OCI-LY3 (cell line): ENCODE measurements around the gene PI4K2B.

Experiments used
- H2AFZ ChIP-seq: fragments of 200-600, 300-600 bp; shearing (Covaris generic); 2 replicates; pipeline ENCODE4 v1.6.0; 2014; ENCODE audit warnings: antibody characterized with exemption, low read depth, low read length
- H3K27ac ChIP-seq: fragments of 200-600, 300-600 bp; sonication (generic); 2 replicates; pipeline ENCODE4 v1.5.1; 2014; ENCODE audit warnings: mild to moderate bottlenecking, low read length, moderate library complexity, mixed read lengths
- H3K27me3 ChIP-seq: fragments of 200-600, 300-600 bp; sonication (generic); 2 replicates; pipeline ENCODE4 v1.6.1; 2014; ENCODE audit warnings: low read depth, low read length, mixed read lengths
- H3K36me3 ChIP-seq: fragments of 200-600, 300-600 bp; sonication (generic); replicated peaks from 2 replicates; pipeline ENCODE3; 2014; ENCODE audit warnings: low read depth, low read length, mixed read lengths
- H3K4me1 ChIP-seq: fragments of 300-600, 200-600 bp; sonication (generic); 2 replicates; pipeline ENCODE4 v1.6.1; 2014; ENCODE audit warnings: low read length, mixed read lengths
- H3K4me2 ChIP-seq: fragments of 200-600, 300-600 bp; sonication (generic); 2 replicates; pipeline ENCODE4 v1.6.1; 2014; ENCODE audit warnings: low read length, mixed read lengths
- H3K4me3 ChIP-seq: fragments of 300-600, 200-600 bp; sonication (generic); 2 replicates; pipeline ENCODE4 v1.5.1; 2014; ENCODE audit warnings: antibody characterized with exemption, mild to moderate bottlenecking, low read length, moderate library complexity
- H3K79me2 ChIP-seq: fragments of 300-600, 200-600 bp; shearing (Covaris generic); 2 replicates; pipeline ENCODE4 v1.6.1; 2014; ENCODE audit warnings: mild to moderate bottlenecking, low read length, mixed read lengths
- H3K9ac ChIP-seq: fragments of 300-600, 200-600 bp; shearing (Covaris generic); 2 replicates; pipeline ENCODE4 v1.6.0; 2014; ENCODE audit warnings: mild to moderate bottlenecking, low read length, moderate library complexity
- H3K9me3 ChIP-seq: fragments of 200-600, 300-600 bp; shearing (Covaris generic); 2 replicates; pipeline ENCODE4 v1.6.1; 2014; ENCODE audit warnings: low read length, mixed read lengths; ENCODE audit not compliant: insufficient read depth
- H4K20me1 ChIP-seq: fragments of 200-600, 300-600 bp; sonication (generic); 2 replicates; pipeline ENCODE4 v1.6.1; 2016; ENCODE audit warnings: low read length, mixed read lengths; ENCODE audit not compliant: insufficient read depth
- CTCF ChIP-seq: fragments of 200-600, 300-600 bp; sonication (generic); IDR thresholded peaks from 2 replicates; pipeline ENCODE4 v1.5.1; 2014; ENCODE audit warnings: antibody characterized with exemption, low read length, low read depth
- EZH2phosphoT487 ChIP-seq: fragments of 200-600 bp; shearing (Covaris generic); IDR thresholded peaks from 2 replicates; pipeline ENCODE4 v1.6.1; 2018; ENCODE audit warnings: antibody characterized with exemption, mixed run types, low read depth

The PI4K2B gene

DNA sequence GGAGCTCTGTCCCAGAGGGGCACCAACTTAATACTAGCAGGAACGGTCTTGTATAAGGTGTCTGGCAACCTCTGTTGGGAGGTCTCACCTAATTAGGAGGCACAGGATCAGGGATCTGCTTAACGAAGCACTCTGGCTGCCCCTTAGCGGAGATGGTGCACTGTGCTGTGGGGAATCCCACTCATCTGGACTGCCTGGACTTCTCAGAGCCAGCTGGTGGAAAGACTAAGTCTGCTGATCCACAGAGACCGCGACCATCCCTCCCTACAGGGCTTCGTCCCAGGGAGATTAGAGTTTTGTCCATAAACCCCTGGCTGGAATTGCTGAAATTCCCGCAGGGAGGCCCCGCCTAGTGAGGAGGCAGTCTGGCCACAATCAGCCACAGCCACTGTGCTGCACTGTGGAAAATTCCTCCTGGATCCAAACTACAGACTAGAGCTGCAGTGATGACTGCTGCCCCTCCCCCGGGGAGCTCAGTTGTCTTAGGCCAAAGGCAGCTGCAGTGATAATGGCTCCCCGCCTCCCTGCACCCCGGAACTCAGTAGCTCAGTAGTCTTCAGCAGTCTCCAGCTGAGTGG lies 56.7 kb downstream of the PI4K2B start:
- Histone ChIP-seq H3K4me3 (no peak overlapping the region), H4K20me1 (no peaks in the 10 kb centered on the region), H2AFZ (no peak overlapping the region), H3K4me1 (no peaks in the 10 kb centered on the region), H3K27ac (no peak overlapping the region), H3K27me3 (no peaks in the 10 kb centered on the region), H3K9ac (no peak overlapping the region), H3K4me2 (no peak overlapping the region), H3K9me3 (no peaks in the 10 kb centered on the region), H3K36me3 (no peaks in the 10 kb centered on the region), H3K79me2 (no peaks in the 10 kb centered on the region)
- no peak for TF ChIP-seq CTCF
- no peak for TF ChIP-seq EZH2phosphoT487

DNA sequence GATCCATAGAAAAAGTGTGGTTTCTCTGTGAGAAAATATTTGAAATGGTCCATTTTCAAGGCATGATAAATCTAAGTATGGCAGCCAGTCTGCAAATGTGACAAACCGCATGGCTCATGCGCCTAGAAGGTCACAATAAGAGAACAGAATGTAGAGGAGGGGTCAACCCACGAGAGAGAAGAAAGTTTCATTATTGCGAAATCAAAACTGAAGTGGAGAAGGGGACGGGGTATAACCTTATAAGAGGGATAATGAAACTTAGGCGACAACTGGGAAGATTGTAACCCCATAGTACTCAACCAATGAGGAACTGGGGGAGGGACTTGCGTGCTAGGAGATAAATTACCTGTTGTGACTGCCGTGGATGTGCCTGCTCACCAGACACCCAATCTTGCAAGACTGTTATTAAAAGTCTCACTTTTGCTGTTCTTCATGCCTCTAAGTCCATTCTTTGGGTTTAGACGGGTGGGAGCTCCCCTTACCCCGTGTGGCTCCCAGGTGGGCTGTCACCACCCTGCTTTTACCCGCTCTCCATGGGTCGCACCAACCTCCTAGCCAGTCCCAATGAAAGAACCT lies 57.4 kb downstream of the PI4K2B start:
- H3K27ac ChIP-seq: no peak overlapping the region
- no peaks in the 10 kb centered on the region for H3K79me2 ChIP-seq
- no peaks in the 10 kb centered on the region for H3K27me3 ChIP-seq
- no peak for TF ChIP-seq EZH2phosphoT487
- no peak for TF ChIP-seq CTCF
- H3K36me3 ChIP-seq: no peaks in the 10 kb centered on the region
- no peak overlapping the region for H3K9ac ChIP-seq
- H4K20me1 ChIP-seq: no peaks in the 10 kb centered on the region
- H3K9me3 ChIP-seq: no peaks in the 10 kb centered on the region
- no peak overlapping the region for H3K4me3 ChIP-seq
- H3K4me1 ChIP-seq: no peaks in the 10 kb centered on the region
- H2AFZ ChIP-seq: no peak overlapping the region
- H3K4me2 ChIP-seq: no peak overlapping the region

GRCh38 chr4:25297528-25298242 lies 63.9 kb downstream of the PI4K2B start:
- Histone ChIP-seq H3K79me2 (no peaks in the 10 kb centered on the region), H4K20me1 (no peaks in the 10 kb centered on the region), H3K27me3 (no peaks in the 10 kb centered on the region), H3K4me1 (peaks cover 6% of the 10 kb centered on the region; the same call in 1 of the 2 replicates), H3K9me3 (no peaks in the 10 kb centered on the region), H3K36me3 (no peaks in the 10 kb centered on the region), H3K27ac (no peak overlapping the region), H3K4me3 (no peak overlapping the region), H2AFZ (no peak overlapping the region), H3K4me2 (no peak overlapping the region), H3K9ac (no peak overlapping the region)
- TF ChIP-seq CTCF: no peak
- TF ChIP-seq EZH2phosphoT487: no peak

DNA sequence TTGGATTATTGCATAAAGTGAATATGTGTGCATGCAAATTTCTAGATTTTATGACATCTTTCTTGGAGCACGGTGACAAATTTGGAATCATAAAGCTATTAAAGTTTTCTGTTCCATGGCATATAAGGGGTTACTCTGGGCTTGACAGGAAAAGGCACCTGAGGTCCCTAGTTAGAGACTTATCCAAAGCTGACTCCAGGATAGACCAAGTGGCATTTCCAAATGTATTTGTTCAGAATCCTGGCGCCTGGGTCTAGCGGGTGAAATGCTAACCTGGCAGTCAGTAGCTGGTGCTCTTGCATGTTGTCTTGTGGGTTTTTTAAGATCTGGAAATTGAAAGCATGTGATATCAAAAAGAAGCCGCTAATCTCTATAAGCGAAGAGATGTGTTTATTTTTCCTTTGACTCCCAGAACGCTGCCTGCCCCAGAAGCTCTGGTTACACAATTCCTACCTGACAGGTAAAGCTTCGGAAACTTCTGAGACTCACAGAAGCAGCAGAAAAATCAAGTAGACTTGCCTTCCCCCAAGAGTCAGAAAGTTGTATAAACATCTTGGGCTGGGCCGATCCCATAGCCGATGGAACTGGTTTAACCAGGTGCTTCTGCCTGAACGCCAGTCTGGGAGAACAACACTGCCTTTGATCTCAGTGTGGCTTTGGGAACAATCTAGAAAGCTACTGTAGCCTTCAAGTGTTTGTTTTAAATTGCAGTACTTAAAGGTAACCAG lies 65.8 kb downstream of the PI4K2B start:
- H3K4me3 ChIP-seq: no peak overlapping the region
- no peak overlapping the region for H3K4me2 ChIP-seq
- no peak overlapping the region for H3K9ac ChIP-seq
- peaks cover 6% of the 10 kb centered on the region; the same call in 1 of the 2 replicates for H3K4me1 ChIP-seq
- no peaks in the 10 kb centered on the region for H3K79me2 ChIP-seq
- no peaks in the 10 kb centered on the region for H3K9me3 ChIP-seq
- TF ChIP-seq CTCF: no peak
- no peak for TF ChIP-seq EZH2phosphoT487
- no peak overlapping the region for H3K27ac ChIP-seq
- no peak overlapping the region for H2AFZ ChIP-seq
- H3K36me3 ChIP-seq: no peaks in the 10 kb centered on the region
- no peaks in the 10 kb centered on the region for H4K20me1 ChIP-seq
- no peaks in the 10 kb centered on the region for H3K27me3 ChIP-seq
